Smooth muscle cell (in vitro differentiated cells): ENCODE data around the gene VPS51. TPM values are rescaled to one million over a fixed set of nuclear protein-coding genes. Genes with fewer than 3 reads are reported as not detected.

ENCODE experiments used
- DNase-seq: peaks from one replicate; lab custom pipeline; 2025; ENCODE audit not compliant: unreplicated experiment; lab: John Stamatoyannopoulos, UW
- H2AFZ ChIP-seq: fragments of 200-600 bp; sonication (generic); 2 replicates; pipeline ENCODE4 v1.6.0; 2016; ENCODE audit warnings: antibody characterized with exemption, low read depth, mild to moderate bottlenecking
- H3F3A ChIP-seq: fragments of 200-600 bp; sonication (generic); 2 replicates; pipeline ENCODE4 v1.6.0; 2017; ENCODE audit warnings: antibody characterized with exemption, low read depth
- H3K27ac ChIP-seq: fragments of 200-600 bp; sonication (generic); 2 replicates; pipeline ENCODE4 v1.5.1; 2016; ENCODE audit warnings: low read depth, mild to moderate bottlenecking
- H3K27me3 ChIP-seq: fragments of 200-600 bp; sonication (generic); 2 replicates; pipeline ENCODE4 v1.6.1; 2016; ENCODE audit warnings: low read depth, mild to moderate bottlenecking
- H3K36me3 ChIP-seq: fragments of 200-600 bp; sonication (generic); 2 replicates; pipeline ENCODE4 v1.5.1; 2016; ENCODE audit warnings: low read depth
- H3K4me1 ChIP-seq: fragments of 200-600 bp; sonication (generic); 2 replicates; pipeline ENCODE4 v1.5.1; 2016; ENCODE audit warnings: low read depth
- H3K4me2 ChIP-seq: fragments of 200-600 bp; sonication (generic); 2 replicates; pipeline ENCODE4 v1.6.0; 2016; ENCODE audit warnings: mild to moderate bottlenecking
- H3K4me3 ChIP-seq: fragments of 200-600 bp; sonication (generic); 2 replicates; pipeline ENCODE4 v1.5.1; 2016; ENCODE audit warnings: mild to moderate bottlenecking
- H3K79me2 ChIP-seq: fragments of 200-600 bp; sonication (generic); 2 replicates; pipeline ENCODE4 v1.6.0; 2016; ENCODE audit warnings: low read depth, mild to moderate bottlenecking
- H3K9ac ChIP-seq: fragments of 200-600 bp; sonication (generic); 2 replicates; pipeline ENCODE4 v1.6.0; 2016; ENCODE audit warnings: low read depth
- H3K9me3 ChIP-seq: fragments of 200-600 bp; sonication (generic); replicated peaks from 2 replicates; pipeline ENCODE4 v1.5.1; 2016; ENCODE audit warnings: low read depth
- H4K20me1 ChIP-seq: fragments of 200-600 bp; sonication (generic); 2 replicates; pipeline ENCODE4 v1.6.0; 2016; ENCODE audit warnings: low read depth
- CTCF ChIP-seq: fragments of 200-600 bp; sonication (generic); IDR thresholded peaks from 2 replicates; pipeline ENCODE4 v1.5.1; 2017; ENCODE audit warnings: borderline replicate concordance, mild to moderate bottlenecking, antibody characterized with exemption; ENCODE audit not compliant: insufficient read depth, poor library complexity, severe bottlenecking
- WGBS: methylation state at CpG from one replicate; pipeline ENCODE4 v1.1.7; 2016; ENCODE audit warnings: low lambda C conversion rate; 5-methylcytosine and 5-hydroxymethylcytosine counted together
- polyA plus RNA-seq: library from polyadenylated mRNA; unstranded; fragments of >200 nt; fragmentation: Nextera tagmentation; extraction: Ambion mirVana; gene quantifications from 2 replicates; pipeline ENCODE4 v1.2.1, GENCODE V29; 2016
- total RNA-seq: library from RNA; depleted of rRNA; stranded (reverse); fragments of >200 nt; gene quantifications from 2 replicates; pipeline ENCODE4 v1.2.3, GENCODE V29; 2014

VPS51 gene
- total RNA-seq (104 and 154 TPM in 2 replicates), polyA plus RNA-seq (55.2 and 65.0 TPM in 2 replicates)

- peak within 1 kb of the TSS; percentile 99 for H3K4me3 ChIP-seq
- peak within 1 kb of the TSS; percentile 97 for H3K4me2 ChIP-seq
- WGBS = 2% methylated on average over 39 of the region's 52 CpGs
- H3K79me2 ChIP-seq = peaks cover 21% of the 10 kb centered on the region
- no peak for TF ChIP-seq CTCF
- H4K20me1 ChIP-seq = peaks cover 4% of the 10 kb centered on the region
- H3K9me3 ChIP-seq = no peaks in the 10 kb centered on the region
- no peaks in the 10 kb centered on the region for H3F3A ChIP-seq
- peaks cover 5% of the 10 kb centered on the region for H3K4me1 ChIP-seq
- peak; percentile 37 for DNase-seq
- H3K27ac ChIP-seq = peak within 1 kb of the TSS; percentile 72
- H3K36me3 ChIP-seq = no peaks in the 10 kb centered on the region
- H2AFZ ChIP-seq = no peak within 1 kb of the TSS
- no peaks in the 10 kb centered on the region for H3K27me3 ChIP-seq
- H3K9ac ChIP-seq = peak within 1 kb of the TSS; percentile 90
Measured at GRCh38 chr11:65095974-65096806, at the start of gene VPS51. TSS of gene VPS51 (plus strand) at chr11:65096214. CDS start at chr11:65096251, 37 bp downstream.

GRCh38 chr11:65047581-65048422 lies 48.2 kb upstream of the VPS51 start:
- Histone ChIP-seq H3K79me2 (no peaks in the 10 kb centered on the region), H3K36me3 (no peaks in the 10 kb centered on the region), H3K27me3 (no peaks in the 10 kb centered on the region), H3F3A (no peaks in the 10 kb centered on the region), H3K4me3 (peak overlapping the region; percentile 5), H3K4me1 (no peaks in the 10 kb centered on the region), H3K9me3 (no peaks in the 10 kb centered on the region), H2AFZ (no peak overlapping the region), H3K9ac (no peak overlapping the region), H3K27ac (no peak overlapping the region), H3K4me2 (peak overlapping the region; percentile 57), H4K20me1 (no peaks in the 10 kb centered on the region)
- DNase-seq = no peak
- no peak for TF ChIP-seq CTCF
- WGBS = 63% methylated on average over 36 of the region's 56 CpGs

- 67% methylated on average over 9 of the region's 9 CpGs for WGBS
- no peak for TF ChIP-seq CTCF
- no peak overlapping the region for H3K4me3 ChIP-seq
- no peaks in the 10 kb centered on the region for H3F3A ChIP-seq
- H2AFZ ChIP-seq = no peak overlapping the region
- H3K9ac ChIP-seq = no peak overlapping the region
- H3K27me3 ChIP-seq = no peaks in the 10 kb centered on the region
- H3K4me2 ChIP-seq = no peak overlapping the region
- H4K20me1 ChIP-seq = no peaks in the 10 kb centered on the region
- no peak overlapping the region for H3K27ac ChIP-seq
- no peaks in the 10 kb centered on the region for H3K36me3 ChIP-seq
- no peak for DNase-seq
- H3K79me2 ChIP-seq = no peaks in the 10 kb centered on the region
- no peaks in the 10 kb centered on the region for H3K9me3 ChIP-seq
- no peaks in the 10 kb centered on the region for H3K4me1 ChIP-seq
Measured at GRCh38 chr11:65051398-65051858, 44.6 kb upstream of the VPS51 start.
